ENCODE measurements around the gene ISM1. TPM values are rescaled to one million over a fixed set of nuclear protein-coding genes. Genes with fewer than 3 reads are reported as not detected.
A peak's percentile ranks its signal among the peaks of the same experiment; 100 is the strongest.

The ISM1 gene
- total RNA-seq, 3 donors from 2014 or later, result 13.0 to 18.7 (median 15.2) TPM

GRCh38 chr20:13349235-13349604, 128.1 kb downstream of the ISM1 start:
- Histone ChIP-seq H3K4me1 (peaks cover 0 to 4% of the 10 kb centered on the region in 2 donors), H3K27me3 (no peaks in the 10 kb centered on the region), H3K27ac (peak overlapping the region; percentile 64 to 75), H3K4me3 (peak overlapping the region in 1 of 3 donors; percentile 37), H3K36me3 (no peaks in the 10 kb centered on the region), H3K9me3 (no peaks in the 10 kb centered on the region)
- DNase-seq (ENCODE audit: low spot score in 2 of 2), result no peak
- intact Hi-C loops (cut with DNase I; ENCODE audit: low total_unique reads), result no loop called here
- TF ChIP-seq, protein P1, sequence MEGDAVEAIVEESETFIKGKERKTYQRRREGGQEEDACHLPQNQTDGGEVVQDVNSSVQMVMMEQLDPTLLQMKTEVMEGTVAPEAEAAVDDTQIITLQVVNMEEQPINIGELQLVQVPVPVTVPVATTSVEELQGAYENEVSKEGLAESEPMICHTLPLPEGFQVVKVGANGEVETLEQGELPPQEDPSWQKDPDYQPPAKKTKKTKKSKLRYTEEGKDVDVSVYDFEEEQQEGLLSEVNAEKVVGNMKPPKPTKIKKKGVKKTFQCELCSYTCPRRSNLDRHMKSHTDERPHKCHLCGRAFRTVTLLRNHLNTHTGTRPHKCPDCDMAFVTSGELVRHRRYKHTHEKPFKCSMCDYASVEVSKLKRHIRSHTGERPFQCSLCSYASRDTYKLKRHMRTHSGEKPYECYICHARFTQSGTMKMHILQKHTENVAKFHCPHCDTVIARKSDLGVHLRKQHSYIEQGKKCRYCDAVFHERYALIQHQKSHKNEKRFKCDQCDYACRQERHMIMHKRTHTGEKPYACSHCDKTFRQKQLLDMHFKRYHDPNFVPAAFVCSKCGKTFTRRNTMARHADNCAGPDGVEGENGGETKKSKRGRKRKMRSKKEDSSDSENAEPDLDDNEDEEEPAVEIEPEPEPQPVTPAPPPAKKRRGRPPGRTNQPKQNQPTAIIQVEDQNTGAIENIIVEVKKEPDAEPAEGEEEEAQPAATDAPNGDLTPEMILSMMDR (IDR thresholded peaks at IDR 0.05), result no peak
- TF ChIP-seq POLR2A (IDR thresholded peaks at IDR 0.05) (no peak), POLR2AphosphoS5 (IDR thresholded peaks at IDR 0.05) (no peak)

Other genes starting within 250 kb of the ISM1 start
- gene SPTLC3, start 212.3 kb upstream of the ISM1 start, total RNA-seq, result 10 to 100 TPM in 1 of 3 donors, 1 to 10 TPM in 2; 7.7 to 11.1 (median 7.9) TPM